NAMALWA (cell line): ENCODE data around the gene SDCCAG8.

Experiments used
- DNase-seq: peaks from one replicate; pipeline ENCODE4 v3.0.0-alpha.2; 2015; ENCODE audit warnings: low spot score

SDCCAG8 gene

GRCh38 chr1:243420946-243421685 is 165.3 kb downstream of the SDCCAG8 start:
- no peak for DNase-seq

- DNase-seq: no peak
These were observed 165.9 kb downstream of the SDCCAG8 start for GRCh38 chr1:243421784-243422183.

DNA sequence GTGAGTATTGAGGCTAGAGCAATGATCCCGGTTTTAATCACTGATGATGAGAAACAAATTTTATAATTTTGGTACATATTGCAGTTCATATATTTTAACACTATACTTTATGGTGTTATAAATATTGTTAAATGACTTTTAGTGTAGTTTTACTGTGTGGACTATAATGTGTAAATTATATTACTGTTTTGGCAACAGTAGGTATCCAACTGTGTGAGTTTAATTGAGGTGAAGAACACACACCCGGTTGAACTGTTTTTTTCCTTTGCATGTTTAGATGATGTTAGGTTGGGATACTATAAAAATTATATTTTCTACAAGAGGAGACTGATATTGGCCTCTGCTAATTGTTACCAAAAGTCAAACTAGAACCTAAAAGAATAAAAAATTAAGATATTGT is 166.5 kb downstream of the SDCCAG8 start:
- no peak for DNase-seq

- no peak for DNase-seq
These were observed 172.2 kb downstream of the SDCCAG8 start for GRCh38 chr1:243428084-243428483.

DNA sequence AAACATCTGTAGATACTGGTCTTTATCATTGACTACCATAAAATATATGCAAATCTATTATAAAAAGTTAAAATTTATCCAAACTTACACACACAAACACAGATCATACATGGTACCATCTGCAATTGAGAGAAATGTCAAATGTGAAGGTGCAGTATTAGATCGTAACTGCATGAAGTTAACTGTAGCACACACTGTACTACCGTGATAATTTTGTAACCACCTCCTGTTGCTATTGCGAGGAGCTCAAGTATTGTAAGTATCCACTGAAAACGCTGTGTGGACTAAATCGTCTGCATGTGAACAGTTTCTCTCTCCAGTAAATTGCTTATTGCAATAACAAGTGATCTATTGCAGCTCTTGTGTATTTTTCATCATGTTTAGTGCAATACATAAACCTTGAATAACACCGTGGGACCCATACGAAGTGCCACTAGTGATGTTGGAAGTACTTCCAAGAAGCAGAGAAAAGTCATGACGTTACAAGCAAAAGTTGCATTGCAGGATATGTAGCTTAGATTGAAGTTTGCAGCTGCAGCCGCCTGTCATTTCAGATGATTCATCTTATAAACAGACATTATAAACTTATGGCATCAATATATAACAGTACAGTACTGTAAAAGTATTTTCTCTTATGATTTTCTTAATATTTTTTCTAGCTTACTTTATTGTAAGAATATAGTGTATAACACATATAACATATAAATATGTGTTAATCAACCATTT is 172.9 kb downstream of the SDCCAG8 start:
- no peak for DNase-seq

GRCh38 chr1:243431591-243431990 is 175.8 kb downstream of the SDCCAG8 start:
- DNase-seq: no peak

DNA sequence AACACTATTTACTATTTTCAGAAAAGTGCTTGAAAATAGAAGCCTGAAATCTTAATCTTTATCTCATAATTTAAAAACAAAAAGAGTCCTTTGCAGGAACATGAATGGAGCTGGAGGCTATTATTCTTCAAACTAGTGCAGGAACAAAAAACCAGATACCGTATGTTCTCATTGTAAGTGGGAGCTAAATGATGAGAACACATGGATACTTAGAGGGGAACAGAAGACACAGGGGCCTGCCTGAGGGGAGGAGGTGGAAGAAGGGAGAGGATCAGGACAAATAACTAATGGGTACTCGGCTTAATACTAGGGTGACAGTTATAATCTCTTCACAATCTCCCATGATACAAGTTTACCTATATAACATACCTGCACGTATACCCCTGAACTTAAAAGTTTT is 176.3 kb downstream of the SDCCAG8 start:
- DNase-seq: no peak

GRCh38 chr1:243433737-243434370 is 178.0 kb downstream of the SDCCAG8 start:
- no peak for DNase-seq

- DNase-seq: no peak
These were observed 178.8 kb downstream of the SDCCAG8 start for GRCh38 chr1:243434594-243434993.

- DNase-seq: no peak
These were observed 180.0 kb downstream of the SDCCAG8 start for GRCh38 chr1:243435836-243436235.

- DNase-seq: no peak
These were observed 182.3 kb downstream of the SDCCAG8 start for GRCh38 chr1:243438146-243438545.

- no peak for DNase-seq
These were observed 183.0 kb downstream of the SDCCAG8 start for GRCh38 chr1:243438815-243439214.

- DNase-seq: no peak
These were observed 184.6 kb downstream of the SDCCAG8 start for GRCh38 chr1:243440406-243440805.

DNA sequence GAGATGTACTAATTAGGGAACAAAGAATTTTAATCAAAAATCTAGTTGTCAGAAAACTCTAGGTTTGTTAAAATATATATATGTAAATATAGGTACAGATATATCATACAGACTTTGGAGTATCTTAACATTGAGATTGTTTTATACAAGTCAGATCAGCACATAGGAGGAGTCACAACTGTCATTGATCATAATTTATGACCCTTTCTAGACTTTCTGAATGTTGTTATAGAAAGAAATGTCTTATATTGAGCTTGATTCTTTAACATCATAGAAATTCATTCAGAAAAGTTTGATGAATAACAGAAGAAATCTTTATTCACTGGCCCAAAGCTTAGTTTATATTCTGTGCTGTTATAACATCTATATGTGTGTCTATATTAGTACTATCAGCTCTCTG is 185.8 kb downstream of the SDCCAG8 start:
- no peak for DNase-seq

DNA sequence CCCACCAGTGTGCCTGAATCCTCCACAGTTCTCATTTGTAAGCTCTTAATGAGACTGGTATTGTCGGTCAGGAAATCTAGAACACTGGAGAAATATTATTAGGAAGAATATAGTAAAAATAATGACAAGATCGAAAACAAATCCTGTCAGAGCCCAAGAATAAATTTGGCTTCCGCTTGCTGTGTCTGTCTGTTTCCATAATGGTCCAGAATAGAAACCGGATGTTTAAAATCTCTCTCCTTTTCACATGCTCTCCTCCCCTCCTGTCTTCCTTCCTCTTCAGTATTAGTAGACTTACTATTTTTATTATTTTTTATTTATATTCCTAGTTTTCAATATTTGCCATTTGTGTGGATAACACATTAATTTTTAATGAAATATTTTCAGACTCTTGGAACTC is 187.7 kb downstream of the SDCCAG8 start:
- DNase-seq: no peak

GRCh38 chr1:243447347-243447746 is 191.5 kb downstream of the SDCCAG8 start:
- DNase-seq: no peak

- no peak for DNase-seq
These were observed 192.0 kb downstream of the SDCCAG8 start for GRCh38 chr1:243447844-243448243.

DNA sequence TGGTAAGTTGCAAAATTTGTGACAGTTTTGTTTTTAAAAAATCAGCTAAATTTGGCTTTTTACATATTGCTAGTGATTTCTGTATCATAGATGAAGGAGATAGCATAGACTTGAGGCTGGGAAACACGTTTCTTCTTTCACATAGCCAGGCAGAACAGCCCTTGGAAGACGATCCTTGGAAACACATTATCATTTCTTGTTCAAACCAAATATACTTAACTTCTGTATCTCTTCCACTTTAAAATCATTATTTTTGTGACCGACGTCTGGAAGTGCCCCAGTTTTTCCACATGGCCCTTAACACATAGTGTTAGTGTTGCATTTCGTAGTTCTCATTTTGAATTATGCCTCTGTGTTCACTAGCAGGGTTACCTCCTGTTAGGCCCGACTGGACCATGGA is 193.5 kb downstream of the SDCCAG8 start:
- no peak for DNase-seq

DNA sequence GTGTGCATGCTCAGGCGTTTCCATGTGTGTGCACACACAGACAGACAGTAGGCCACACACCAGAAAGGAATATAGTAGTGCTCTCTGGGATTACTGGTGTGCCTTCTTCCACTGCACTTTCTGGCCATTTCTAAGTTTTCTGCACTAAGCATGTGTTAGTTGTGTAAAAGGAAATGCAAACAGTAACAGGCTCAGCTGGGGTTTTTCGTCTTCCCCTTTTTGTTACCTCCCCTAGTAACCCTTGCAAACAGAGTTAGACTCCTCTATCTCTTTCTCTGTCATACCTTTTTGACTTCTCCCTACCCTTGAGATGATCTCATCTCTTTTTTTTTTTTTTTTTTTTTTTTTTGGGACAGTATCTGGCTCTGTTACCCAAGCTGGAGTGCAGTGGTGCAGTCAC is 196.3 kb downstream of the SDCCAG8 start:
- DNase-seq: no peak

DNA sequence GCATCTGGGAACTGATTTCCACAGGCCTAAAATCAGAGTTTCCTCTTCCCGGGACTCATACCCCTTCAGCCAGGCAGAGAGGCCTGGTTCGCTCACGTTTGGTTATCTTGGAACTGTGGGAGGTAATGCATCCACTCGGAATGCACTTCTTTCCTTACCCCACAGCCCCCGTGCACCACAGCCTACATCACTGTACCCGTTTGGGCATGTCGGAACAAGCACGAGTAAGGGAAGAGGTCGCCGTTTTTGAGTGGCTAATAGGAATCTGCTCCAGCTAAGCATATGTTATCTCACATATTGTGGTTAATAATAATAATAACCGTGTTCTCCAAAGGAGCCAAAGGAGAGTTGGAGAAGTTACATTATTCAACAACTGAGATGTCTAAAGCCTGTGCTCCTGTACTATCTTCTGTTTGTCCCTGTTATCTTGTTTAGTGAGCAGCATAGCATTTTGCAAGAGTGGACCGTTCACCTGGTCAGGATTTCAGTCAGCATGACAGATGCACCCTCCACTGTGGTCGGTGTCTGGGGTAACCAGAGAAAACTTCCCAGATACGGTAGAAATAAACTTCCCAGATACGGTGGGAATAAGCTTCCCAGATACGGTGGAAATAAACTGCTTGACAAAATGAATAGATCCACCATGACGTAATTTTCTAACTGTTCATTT is 198.6 kb downstream of the SDCCAG8 start:
- no peak for DNase-seq

- no peak for DNase-seq
These were observed 200.2 kb downstream of the SDCCAG8 start for GRCh38 chr1:243455760-243456651.
